HEK293 (cell line): Measurements from ENCODE around the gene LDLRAD4.

ENCODE experiments used
- CTCF ChIA-PET: fragments of 350-600 bp; formaldehyde crosslinking; extraction: SDS; loops from one replicate; lab custom pipeline; 2021; ENCODE audit warnings: antibody characterized with exemption; lab: Yijun Ruan, JAX
- POLR2A ChIA-PET: fragments of 300-600 bp; formaldehyde crosslinking; extraction: SDS; loops from one replicate; lab custom pipeline; 2020; ENCODE audit warnings: antibody characterized with exemption, inconsistent platforms; lab: Yijun Ruan, JAX
- H3K27ac ChIP-seq: fragments of 200-500 bp; sonication (Bioruptor generic); 2 replicates; pipeline ENCODE4 v1.5.1; 2014; ENCODE audit warnings: low read depth, low read length, control low read depth, inconsistent platforms; ENCODE audit errors: extremely low read depth
- H3K36me3 ChIP-seq, 2 experiments: fragments of 200-500 bp in 1 of 2; sonication (Bioruptor generic) in 1 of 2; 1 replicate in 1 of 2; 2 replicates in 1 of 2; pipeline ENCODE4 v1.5.1; 2014 to 2017; ENCODE audit warnings: inconsistent platforms in 2 of 2, low read length in 2 of 2; ENCODE audit not compliant: control insufficient read depth in 2 of 2, insufficient read depth in 1 of 2
- H3K4me1 ChIP-seq: fragments of 200-500 bp; sonication (Bioruptor generic); 2 replicates; pipeline ENCODE4 v1.5.1; 2014; ENCODE audit warnings: mild to moderate bottlenecking, low read length, inconsistent platforms; ENCODE audit not compliant: control insufficient read depth, insufficient read depth
- H3K4me3 ChIP-seq: 2 replicates; pipeline ENCODE4 v1.5.1; 2011; ENCODE audit warnings: low read depth, mild to moderate bottlenecking, control low read depth, low read length, moderate library complexity
- H3K9me3 ChIP-seq: fragments of 200-500 bp; sonication (Bioruptor generic); 2 replicates; pipeline ENCODE4 v1.5.1; 2014; ENCODE audit warnings: low read depth, low read length, inconsistent platforms; ENCODE audit not compliant: control insufficient read depth, insufficient read depth
- BCL11A ChIP-seq: fragments of 450-650 bp; formaldehyde crosslinking; IDR thresholded peaks from 2 replicates; pipeline ENCODE4 v1.5.1; 2016; ENCODE audit warnings: low read depth, missing biosample characterization, missing genetic modification characterization
- GLI4 ChIP-seq: fragments of 450-650 bp; formaldehyde crosslinking; IDR thresholded peaks from 2 replicates; pipeline ENCODE4 v1.5.1; 2016; ENCODE audit warnings: missing biosample characterization, missing genetic modification characterization
- IKZF3 ChIP-seq: fragments of 450-650 bp; IDR thresholded peaks from 2 replicates; pipeline ENCODE4 v1.5.0; 2018; ENCODE audit warnings: missing biosample characterization, mild to moderate bottlenecking, missing genetic modification characterization, moderate library complexity
- RBAK ChIP-seq: fragments of 450-650 bp; formaldehyde crosslinking; IDR thresholded peaks from 2 replicates; pipeline ENCODE4 v1.5.1; 2016; ENCODE audit warnings: missing biosample characterization, missing genetic modification characterization
- SALL2 ChIP-seq: fragments of 450-650 bp; formaldehyde crosslinking; IDR thresholded peaks from 2 replicates; pipeline ENCODE4 v1.5.0; 2017; ENCODE audit warnings: missing biosample characterization, mild to moderate bottlenecking, missing genetic modification characterization, borderline replicate concordance
- SETDB1 ChIP-seq: IDR thresholded peaks from one replicate; pipeline ENCODE4 v1.6.1; 2017; ENCODE audit warnings: mild to moderate bottlenecking, low read length, moderate library complexity, mixed read lengths; ENCODE audit not compliant: insufficient read length
- ZNF133 ChIP-seq: fragments of 450-650 bp; formaldehyde crosslinking; IDR thresholded peaks from 2 replicates; pipeline ENCODE4 v1.5.1; 2016; ENCODE audit warnings: missing biosample characterization, missing genetic modification characterization
- ZNF140 ChIP-seq: fragments of 450-650 bp; formaldehyde crosslinking; IDR thresholded peaks from 2 replicates; pipeline ENCODE4 v1.5.1; 2016; ENCODE audit warnings: missing biosample characterization, missing genetic modification characterization
- ZNF202 ChIP-seq: fragments of 450-650 bp; formaldehyde crosslinking; IDR thresholded peaks from 2 replicates; pipeline ENCODE4 v1.5.1; 2016; ENCODE audit warnings: missing biosample characterization, missing genetic modification characterization, borderline replicate concordance
- ZNF341 ChIP-seq: fragments of 450-650 bp; formaldehyde crosslinking; IDR thresholded peaks from 2 replicates; pipeline ENCODE4; 2016; ENCODE audit warnings: low read depth, missing biosample characterization, missing genetic modification characterization
- ZNF488 ChIP-seq: fragments of 450-650 bp; formaldehyde crosslinking; IDR thresholded peaks from 2 replicates; pipeline ENCODE4 v1.5.1; 2016; ENCODE audit warnings: missing biosample characterization, missing genetic modification characterization
- ZNF514 ChIP-seq: fragments of 450-650 bp; formaldehyde crosslinking; IDR thresholded peaks from 2 replicates; pipeline ENCODE4 v1.5.1; 2016; ENCODE audit warnings: missing biosample characterization, missing genetic modification characterization
- ZNF555 ChIP-seq: fragments of 450-650 bp; formaldehyde crosslinking; conservative IDR thresholded peaks from 2 replicates; pipeline ENCODE4 v1.5.1; 2017; ENCODE audit warnings: missing biosample characterization, mild to moderate bottlenecking, missing genetic modification characterization, inconsistent platforms
- ZNF621 ChIP-seq: fragments of 450-650 bp; formaldehyde crosslinking; IDR thresholded peaks from 2 replicates; pipeline ENCODE4 v1.5.1; 2017; ENCODE audit warnings: missing biosample characterization, missing genetic modification characterization
- ZNF629 ChIP-seq: fragments of 450-650 bp; formaldehyde crosslinking; IDR thresholded peaks from 2 replicates; pipeline ENCODE4 v1.5.1; 2017; ENCODE audit warnings: missing biosample characterization, missing genetic modification characterization
- ZNF658 ChIP-seq: fragments of 450-650 bp; formaldehyde crosslinking; IDR thresholded peaks from 2 replicates; pipeline ENCODE4; 2016; ENCODE audit warnings: missing biosample characterization, missing genetic modification characterization
- ZNF707 ChIP-seq: fragments of 450-650 bp; formaldehyde crosslinking; IDR thresholded peaks from 2 replicates; pipeline ENCODE4 v1.5.1; 2016; ENCODE audit warnings: missing biosample characterization, missing genetic modification characterization
- TF ChIP-seq, protein P1 (sequence below): fragments of 450-650 bp; formaldehyde crosslinking; IDR thresholded peaks from 2 replicates; pipeline ENCODE4 v1.5.1; 2016; ENCODE audit warnings: missing biosample characterization, missing genetic modification characterization
- TF ChIP-seq, protein P2 (sequence below): fragments of 450-650 bp; formaldehyde crosslinking; conservative IDR thresholded peaks from 2 replicates; pipeline ENCODE4 v1.5.1; 2016; ENCODE audit warnings: low read depth, missing biosample characterization, missing genetic modification characterization
- TF ChIP-seq, protein P3 (sequence below): fragments of 450-650 bp; formaldehyde crosslinking; IDR thresholded peaks from 2 replicates; pipeline ENCODE4 v1.5.0; 2017; ENCODE audit warnings: missing biosample characterization, missing genetic modification characterization, borderline replicate concordance

Gene LDLRAD4

GRCh38 chr18:13455471-13455870, 236.9 kb downstream of the LDLRAD4 start:
- POLR2A ChIA-PET = no interaction called here

GRCh38 chr18:13455960-13456481, 237.5 kb downstream of the LDLRAD4 start:
- ChIA-PET POLR2A (no interaction called here), CTCF (no interaction called here)
- no peak overlapping the region for H3K27ac ChIP-seq
- H3K36me3 ChIP-seq = no peaks in the 10 kb centered on the region
- H3K4me3 ChIP-seq = no peak overlapping the region
- no peaks in the 10 kb centered on the region for H3K9me3 ChIP-seq
- peaks cover 6% of the 10 kb centered on the region; the same call in 1 of the 2 replicates for H3K4me1 ChIP-seq
- TF ChIP-seq, protein P1, sequence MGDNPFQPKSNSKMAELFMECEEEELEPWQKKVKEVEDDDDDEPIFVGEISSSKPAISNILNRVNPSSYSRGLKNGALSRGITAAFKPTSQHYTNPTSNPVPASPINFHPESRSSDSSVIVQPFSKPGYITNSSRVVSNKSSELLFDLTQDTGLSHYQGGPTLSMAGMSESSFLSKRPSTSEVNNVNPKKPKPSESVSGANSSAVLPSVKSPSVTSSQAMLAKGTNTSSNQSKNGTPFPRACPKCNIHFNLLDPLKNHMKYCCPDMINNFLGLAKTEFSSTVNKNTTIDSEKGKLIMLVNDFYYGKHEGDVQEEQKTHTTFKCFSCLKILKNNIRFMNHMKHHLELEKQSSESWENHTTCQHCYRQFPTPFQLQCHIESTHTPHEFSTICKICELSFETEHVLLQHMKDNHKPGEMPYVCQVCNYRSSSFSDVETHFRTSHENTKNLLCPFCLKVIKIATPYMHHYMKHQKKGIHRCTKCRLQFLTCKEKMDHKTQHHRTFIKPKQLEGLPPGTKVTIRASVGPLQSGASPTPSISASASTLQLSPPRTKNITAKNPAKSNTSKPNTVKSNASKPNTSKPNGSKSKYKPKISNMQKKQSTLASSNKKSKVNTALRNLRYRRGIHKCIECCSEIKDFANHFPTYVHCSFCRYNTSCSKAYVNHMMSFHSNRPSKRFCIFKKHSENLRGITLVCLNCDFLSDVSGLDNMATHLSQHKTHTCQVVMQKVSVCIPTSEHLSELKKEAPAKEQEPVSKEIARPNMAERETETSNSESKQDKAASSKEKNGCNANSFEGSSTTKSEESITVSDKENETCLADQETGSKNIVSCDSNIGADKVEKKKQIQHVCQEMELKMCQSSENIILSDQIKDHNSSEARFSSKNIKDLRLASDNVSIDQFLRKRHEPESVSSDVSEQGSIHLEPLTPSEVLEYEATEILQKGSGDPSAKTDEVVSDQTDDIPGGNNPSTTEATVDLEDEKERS (tag by site-specific recombination) = no peak
- TF ChIP-seq ZNF707 (tag by site-specific recombination) = no peak
- TF ChIP-seq ZNF629 = no peak
- TF ChIP-seq ZNF341 = no peak
- TF ChIP-seq RBAK = no peak
- TF ChIP-seq SALL2 (tag by site-specific recombination) = no peak
- TF ChIP-seq, protein P2, sequence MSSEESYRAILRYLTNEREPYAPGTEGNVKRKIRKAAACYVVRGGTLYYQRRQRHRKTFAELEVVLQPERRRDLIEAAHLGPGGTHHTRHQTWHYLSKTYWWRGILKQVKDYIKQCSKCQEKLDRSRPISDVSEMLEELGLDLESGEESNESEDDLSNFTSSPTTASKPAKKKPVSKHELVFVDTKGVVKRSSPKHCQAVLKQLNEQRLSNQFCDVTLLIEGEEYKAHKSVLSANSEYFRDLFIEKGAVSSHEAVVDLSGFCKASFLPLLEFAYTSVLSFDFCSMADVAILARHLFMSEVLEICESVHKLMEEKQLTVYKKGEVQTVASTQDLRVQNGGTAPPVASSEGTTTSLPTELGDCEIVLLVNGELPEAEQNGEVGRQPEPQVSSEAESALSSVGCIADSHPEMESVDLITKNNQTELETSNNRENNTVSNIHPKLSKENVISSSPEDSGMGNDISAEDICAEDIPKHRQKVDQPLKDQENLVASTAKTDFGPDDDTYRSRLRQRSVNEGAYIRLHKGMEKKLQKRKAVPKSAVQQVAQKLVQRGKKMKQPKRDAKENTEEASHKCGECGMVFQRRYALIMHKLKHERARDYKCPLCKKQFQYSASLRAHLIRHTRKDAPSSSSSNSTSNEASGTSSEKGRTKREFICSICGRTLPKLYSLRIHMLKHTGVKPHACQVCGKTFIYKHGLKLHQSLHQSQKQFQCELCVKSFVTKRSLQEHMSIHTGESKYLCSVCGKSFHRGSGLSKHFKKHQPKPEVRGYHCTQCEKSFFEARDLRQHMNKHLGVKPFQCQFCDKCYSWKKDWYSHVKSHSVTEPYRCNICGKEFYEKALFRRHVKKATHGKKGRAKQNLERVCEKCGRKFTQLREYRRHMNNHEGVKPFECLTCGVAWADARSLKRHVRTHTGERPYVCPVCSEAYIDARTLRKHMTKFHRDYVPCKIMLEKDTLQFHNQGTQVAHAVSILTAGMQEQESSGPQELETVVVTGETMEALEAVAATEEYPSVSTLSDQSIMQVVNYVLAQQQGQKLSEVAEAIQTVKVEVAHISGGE (tag by site-specific recombination) = no peak
- no peak for TF ChIP-seq ZNF488 (tag by site-specific recombination)
- TF ChIP-seq ZNF621 = no peak
- TF ChIP-seq, protein P3, sequence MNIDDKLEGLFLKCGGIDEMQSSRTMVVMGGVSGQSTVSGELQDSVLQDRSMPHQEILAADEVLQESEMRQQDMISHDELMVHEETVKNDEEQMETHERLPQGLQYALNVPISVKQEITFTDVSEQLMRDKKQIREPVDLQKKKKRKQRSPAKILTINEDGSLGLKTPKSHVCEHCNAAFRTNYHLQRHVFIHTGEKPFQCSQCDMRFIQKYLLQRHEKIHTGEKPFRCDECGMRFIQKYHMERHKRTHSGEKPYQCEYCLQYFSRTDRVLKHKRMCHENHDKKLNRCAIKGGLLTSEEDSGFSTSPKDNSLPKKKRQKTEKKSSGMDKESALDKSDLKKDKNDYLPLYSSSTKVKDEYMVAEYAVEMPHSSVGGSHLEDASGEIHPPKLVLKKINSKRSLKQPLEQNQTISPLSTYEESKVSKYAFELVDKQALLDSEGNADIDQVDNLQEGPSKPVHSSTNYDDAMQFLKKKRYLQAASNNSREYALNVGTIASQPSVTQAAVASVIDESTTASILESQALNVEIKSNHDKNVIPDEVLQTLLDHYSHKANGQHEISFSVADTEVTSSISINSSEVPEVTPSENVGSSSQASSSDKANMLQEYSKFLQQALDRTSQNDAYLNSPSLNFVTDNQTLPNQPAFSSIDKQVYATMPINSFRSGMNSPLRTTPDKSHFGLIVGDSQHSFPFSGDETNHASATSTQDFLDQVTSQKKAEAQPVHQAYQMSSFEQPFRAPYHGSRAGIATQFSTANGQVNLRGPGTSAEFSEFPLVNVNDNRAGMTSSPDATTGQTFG (tag by site-specific recombination) = no peak
- no peak for TF ChIP-seq BCL11A (tag by site-specific recombination)
- TF ChIP-seq ZNF514 = no peak
- no peak for TF ChIP-seq ZNF555 (tag by site-specific recombination)
- no peak for TF ChIP-seq GLI4
- TF ChIP-seq ZNF658 (tag by site-specific recombination) = no peak

More at GRCh38 chr18:13455471-13455870, 236.9 kb downstream of the LDLRAD4 start:
- no peak for TF ChIP-seq ZNF140
- no peak for TF ChIP-seq SETDB1
- no peak for TF ChIP-seq ZNF202 (tag by site-specific recombination)
- no peak for TF ChIP-seq IKZF3 (tag by site-specific recombination)
- TF ChIP-seq ZNF133 = no peak
- Histone ChIP-seq H3K4me1 (peaks cover 6% of the 10 kb centered on the region; the same call in 1 of the 2 replicates), H3K9me3 (no peaks in the 10 kb centered on the region), H3K36me3 (no peaks in the 10 kb centered on the region), H3K27ac (no peak overlapping the region), H3K4me3 (no peak overlapping the region)
- CTCF ChIA-PET = interaction anchor here (0.6 kb wide), 1 partner anchor 631 kb away, joined by 5 read pairs; no protein-coding TSS in a partner anchor
